GM04504 (cell line): ENCODE results near the gene PLXNB1.
"Not testable (repeated sequence)": the region's sequence is repeated elsewhere in the genome, so short reads cannot be mapped to it uniquely, and the experiment has no call there.

Source experiments
- DNase-seq: peaks from one replicate; pipeline ENCODE4 v3.0.0-alpha.2; 2012; ENCODE audit warnings: low read depth

PLXNB1 gene

GRCh38 chr3:48404440-48405342 is 25.2 kb downstream of the PLXNB1 start:
- no peak for DNase-seq

DNA sequence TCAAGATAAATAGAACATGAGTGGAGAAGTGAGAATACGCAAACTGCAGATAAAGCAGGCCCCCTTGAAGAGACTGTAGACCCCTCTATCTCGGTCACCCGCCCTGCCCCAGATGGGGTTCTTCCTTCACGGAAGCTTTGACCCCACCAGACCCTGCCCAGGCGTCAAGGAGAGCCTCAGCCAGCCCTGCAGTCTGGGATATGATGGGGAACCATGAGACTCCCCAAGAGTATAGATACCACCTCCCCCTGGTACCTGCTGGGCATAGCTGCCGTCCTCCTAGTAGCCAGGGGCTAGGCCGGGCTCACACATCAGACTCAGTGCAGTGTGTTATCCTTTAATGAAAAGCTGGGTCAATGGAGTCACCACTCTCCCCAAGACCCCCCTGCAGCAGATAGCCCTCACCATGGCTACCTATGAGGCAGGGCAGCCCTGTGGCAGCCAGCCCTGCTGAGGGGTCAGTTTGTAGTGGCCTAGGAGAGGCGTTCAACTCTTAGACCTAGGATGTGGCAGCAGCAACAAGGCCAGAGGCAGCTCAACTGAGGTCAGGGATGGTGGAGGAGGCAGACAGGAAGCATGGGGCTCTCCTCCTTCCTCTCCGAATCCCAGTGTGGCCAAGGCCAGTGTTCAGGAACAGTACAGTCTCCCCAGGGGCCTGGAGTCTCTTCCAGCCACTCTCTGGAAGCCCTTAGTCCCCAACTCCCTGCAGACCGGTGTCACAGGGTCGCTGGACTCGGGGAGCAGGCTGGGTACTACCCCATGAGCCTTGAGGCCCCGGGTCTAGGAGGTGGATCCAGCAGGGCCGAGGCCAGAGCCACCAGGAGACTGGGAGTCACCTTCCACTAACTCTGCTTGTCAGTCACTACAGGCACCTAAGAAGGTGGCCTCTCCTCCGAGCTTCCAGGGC is 26.1 kb downstream of the PLXNB1 start:
- DNase-seq = no peak

GRCh38 chr3:48402907-48403306 is 27.0 kb downstream of the PLXNB1 start:
- no peak for DNase-seq

DNA sequence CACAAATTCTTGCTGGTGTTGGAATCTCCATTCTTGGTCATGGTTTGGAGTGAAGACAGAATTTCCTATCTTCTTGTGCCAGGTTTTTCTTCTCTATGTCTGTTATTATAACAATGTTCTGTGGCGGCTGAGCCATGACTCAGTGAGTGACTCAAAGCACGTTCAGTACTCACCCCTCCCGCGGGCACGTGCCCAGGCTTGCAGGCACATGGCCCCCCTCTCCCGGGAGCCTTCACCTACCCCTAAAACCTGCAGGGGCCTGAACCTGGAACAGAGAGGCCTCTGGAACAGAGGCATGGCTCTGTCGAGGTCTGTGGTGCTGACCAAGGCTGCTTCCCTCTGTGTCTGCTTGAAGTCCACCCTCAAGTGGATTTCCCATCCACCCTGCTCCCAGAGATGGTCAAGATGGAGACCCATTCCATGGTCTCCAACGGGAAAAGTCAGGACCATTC is 27.6 kb downstream of the PLXNB1 start:
- peak; percentile 78 for DNase-seq

GRCh38 chr3:48401434-48401901 is 28.4 kb downstream of the PLXNB1 start:
- DNase-seq = not testable (repeated sequence)

DNA sequence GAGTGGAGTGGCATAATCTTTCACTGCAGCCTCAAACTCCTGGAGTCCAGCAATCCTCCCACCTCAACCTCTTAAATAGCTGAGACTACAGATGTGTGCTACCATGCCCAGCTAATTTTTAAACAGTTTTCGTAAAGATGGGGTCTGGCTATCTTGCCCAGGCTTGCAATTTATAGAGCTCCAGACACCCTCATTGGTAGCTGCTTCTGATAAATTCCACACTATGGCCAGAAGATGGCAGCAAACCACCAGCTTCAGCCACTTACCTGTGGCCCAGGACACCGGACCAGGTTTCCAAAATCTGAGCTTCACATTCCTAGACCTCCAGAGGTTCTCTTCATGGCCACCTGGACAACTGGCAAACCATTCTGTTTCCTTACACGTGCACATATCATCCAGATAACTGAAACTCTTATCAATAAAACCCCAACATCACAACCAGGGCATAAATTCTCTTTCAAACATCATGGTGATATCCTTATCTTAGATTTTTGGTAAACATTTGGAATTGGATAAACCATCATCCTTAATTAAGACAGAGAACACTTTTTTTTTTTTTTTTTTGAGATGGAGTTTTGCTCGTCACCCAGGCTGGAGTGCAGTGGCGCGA is 29.0 kb downstream of the PLXNB1 start:
- peak; percentile 25 for DNase-seq

DNA sequence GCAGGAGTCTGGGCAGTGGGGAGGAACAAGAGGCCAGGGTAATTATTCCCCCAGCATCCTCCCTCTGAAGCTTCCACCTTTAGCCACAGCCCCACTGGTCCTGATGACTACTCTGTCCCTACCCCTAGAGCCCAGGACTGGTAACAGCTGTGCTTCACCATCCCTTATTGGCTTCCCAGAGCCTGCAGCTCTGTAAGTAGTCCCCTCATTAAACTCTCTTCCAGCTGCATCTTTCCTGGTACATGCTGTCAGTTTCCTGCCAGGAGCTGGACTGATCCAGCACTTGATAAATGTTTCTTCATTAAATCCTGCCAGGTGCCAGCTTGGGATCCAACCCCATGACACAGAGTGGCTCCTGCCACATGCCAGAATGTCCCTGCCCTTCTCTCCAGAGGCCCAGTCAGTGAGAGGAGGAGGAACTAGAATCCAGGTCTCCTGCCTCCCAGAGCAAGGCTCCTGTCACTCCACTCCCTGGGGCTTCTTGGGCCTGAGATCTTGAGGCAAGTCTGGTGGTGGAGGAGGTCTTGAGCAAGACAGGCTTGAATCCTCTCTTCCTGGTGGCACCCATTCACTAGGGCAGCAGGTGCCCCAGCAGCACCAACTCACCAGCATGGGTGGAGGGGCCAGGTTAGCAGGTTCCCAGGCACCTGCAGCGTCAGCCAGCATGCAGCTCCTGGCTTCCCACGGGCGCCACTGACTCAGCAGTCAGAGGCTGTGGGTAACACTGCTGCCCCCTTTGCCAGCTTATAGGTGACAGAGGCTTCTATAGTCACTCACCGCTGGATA is 30.3 kb downstream of the PLXNB1 start:
- DNase-seq = no peak

DNA sequence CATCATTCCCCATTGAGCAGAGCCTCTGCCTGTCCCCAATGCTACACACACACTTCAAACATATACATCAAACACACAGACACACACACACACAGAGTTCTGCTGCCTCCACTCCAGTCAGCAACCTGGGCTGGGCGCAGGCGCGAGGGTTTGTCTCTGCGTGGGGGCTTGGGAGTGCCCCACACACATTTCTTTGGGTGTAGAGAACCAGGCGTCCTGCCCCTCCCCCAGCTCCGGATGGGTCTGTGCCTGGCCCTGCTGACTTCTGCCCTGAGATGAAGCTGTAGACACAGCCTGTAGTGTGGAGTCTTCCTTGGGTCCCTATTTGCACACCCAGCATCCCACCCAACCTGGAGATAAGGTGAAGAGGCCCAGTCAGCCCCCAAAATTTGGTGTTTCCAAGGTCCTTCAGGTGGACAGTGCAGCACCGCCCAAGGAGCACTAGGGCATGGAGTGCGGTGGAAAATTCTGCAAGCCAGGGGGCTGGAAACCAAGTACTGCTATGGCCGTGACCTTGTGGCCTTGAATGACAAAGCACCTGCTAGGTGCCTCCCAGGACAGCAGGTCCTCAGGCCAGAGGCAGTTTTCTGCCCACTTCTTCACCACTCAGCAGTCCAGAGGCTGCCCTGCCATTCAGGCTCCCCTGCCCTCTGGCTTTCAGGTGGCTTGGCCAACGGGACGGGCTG is 31.0 kb downstream of the PLXNB1 start:
- DNase-seq = no peak

DNA sequence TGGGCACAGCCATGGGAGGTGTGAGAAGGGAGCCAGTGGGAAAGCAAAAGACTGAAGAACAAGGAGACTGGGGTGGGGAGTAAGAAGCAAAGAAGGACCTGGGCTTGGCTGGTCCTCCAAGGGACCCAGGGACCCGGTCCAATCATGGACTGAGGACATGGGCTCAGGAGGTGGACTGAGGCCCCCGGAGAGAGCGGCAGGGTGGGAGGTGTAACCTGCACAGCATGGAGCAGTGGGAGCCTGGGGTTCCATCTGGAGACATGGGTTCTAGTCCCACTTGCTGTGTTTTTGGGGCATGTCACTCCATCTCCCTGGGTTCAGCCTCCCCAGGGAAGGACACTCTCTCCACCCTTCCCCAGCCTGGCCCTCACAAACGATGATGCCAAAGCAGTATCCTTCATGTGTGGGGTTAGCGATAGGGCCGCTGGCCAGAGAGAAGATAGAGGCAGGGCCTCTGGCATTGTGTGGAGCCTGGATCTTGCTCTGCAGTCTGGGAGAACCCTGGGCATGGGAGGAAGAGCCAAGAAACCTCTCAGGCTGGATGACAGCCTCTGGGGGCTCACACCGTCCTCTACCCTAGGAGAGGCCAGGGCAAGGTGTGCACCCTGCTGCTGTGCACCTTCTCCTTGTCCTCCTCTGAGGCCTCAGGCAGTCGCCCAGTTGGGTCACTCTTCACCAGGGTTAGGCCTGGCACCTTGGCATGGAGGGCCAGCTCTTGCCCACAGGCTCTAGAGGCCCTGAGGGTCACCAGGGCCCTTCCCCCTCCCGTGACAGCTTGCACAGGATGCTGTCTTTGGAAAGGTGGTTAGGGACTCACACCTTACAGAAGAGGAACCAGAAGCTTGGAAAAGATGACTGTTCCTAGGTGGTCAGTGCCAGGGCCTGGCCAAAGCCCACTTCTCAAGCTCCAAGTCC is 31.9 kb downstream of the PLXNB1 start:
- DNase-seq = no peak

DNA sequence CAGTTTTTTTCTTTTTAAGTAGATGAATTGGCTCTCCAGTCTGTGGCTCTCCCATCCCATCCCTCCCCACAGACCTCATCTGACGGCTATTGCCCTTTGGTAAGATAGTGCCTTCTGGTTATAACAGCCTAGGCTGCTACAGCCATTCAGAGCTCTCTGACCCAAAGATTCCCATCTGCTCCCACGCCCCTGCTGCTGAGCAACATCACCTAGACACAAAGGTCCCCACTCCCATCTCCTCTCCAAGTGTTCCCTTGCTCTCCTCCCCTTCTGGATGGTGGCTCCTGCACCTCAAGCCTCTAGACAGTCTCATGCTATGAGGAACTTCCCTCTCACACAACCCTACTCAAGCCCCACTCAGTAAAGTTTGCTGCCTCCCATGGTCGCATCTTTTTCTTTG is 34.2 kb downstream of the PLXNB1 start:
- no peak for DNase-seq

GRCh38 chr3:48394391-48394790 is 35.5 kb downstream of the PLXNB1 start:
- DNase-seq = no peak

- no peak for DNase-seq
Measured at GRCh38 chr3:48388966-48389365, 40.9 kb downstream of the PLXNB1 start.

DNA sequence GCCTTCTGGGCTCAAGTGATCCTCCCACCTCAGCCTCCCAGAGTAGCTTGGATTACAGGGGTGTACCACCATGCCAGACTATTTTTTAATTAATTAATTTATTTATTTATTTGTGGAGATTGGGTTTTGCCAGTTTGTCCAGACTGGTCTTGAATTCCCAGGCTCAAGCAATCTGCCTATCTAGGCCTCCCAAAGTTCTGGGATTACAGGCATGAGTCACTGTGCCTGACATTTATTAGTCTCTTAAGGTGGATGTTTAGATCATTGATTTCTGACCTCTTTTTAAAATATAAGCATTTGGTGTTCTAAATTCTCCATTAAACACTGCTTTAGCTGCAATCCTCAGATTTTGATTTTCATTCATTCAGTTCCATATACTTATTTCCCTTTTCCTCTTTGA is 42.3 kb downstream of the PLXNB1 start:
- no peak for DNase-seq

DNA sequence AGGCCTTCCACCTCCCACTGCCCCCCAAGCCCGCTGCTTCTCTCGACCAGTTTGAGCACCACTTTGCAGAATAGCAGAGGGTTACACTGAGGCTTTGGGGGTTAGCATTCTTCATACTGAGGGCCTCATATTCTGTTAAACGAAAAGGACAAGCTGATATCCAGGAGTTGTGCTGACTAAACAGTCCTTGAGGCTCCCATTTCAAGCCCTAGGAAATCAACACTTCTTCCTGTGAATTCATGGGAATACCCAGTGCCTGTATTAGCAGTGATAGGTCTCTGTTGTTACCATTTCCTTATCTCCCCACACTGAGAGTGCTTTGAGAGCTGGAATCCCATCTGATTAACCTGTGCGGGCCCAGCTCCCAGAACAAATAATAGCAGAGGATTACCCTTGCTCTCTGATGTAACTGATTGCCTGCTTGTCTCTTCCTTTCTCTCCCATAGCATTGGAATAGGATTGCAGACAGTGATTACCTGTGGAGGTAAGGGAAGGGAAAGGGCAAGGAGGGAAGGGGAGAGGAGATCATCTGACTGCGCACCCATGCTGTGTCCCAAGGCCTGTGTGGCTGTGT is 56.9 kb downstream of the PLXNB1 start:
- no peak for DNase-seq

- DNase-seq = no peak
Measured at GRCh38 chr3:48372377-48372770, 57.5 kb downstream of the PLXNB1 start.

GRCh38 chr3:48371651-48372376 is 58.1 kb downstream of the PLXNB1 start, which contains the start of gene FBXW12:
Gene FBXW12 (plus strand): TSS chr3:48372219. CDS start chr3:48372768, 549 bp downstream.
- DNase-seq = no peak

GRCh38 chr3:48370333-48370713 is 59.6 kb downstream of the PLXNB1 start:
- no peak for DNase-seq

GRCh38 chr3:48369693-48370332 is 60.1 kb downstream of the PLXNB1 start:
- no peak for DNase-seq
